HepG2 (cell line): ENCODE data around the gene GRIN3B. TPM values are rescaled to one million over a fixed set of nuclear protein-coding genes. Genes with fewer than 3 reads are reported as not detected.

Experiments used
- CREM ChIP-seq, 2 experiments: sonication (generic) in 1 of 2; formaldehyde crosslinking in 1 of 2; IDR thresholded peaks; 2 replicates each; pipeline versions ENCODE4 v1.4.0 to v1.6.1; 2016 to 2020; ENCODE audit warnings: antibody characterized with exemption in 1 of 2, mild to moderate bottlenecking in 1 of 2, missing genetic modification reagents in 1 of 2
- EEA1 ChIP-seq: sonication (generic); formaldehyde crosslinking; IDR thresholded peaks from 2 replicates; pipeline ENCODE4 v1.5.1; 2020; ENCODE audit warnings: mild to moderate bottlenecking, missing genetic modification reagents, borderline replicate concordance
- ELF4 ChIP-seq: sonication (generic); formaldehyde crosslinking; IDR thresholded peaks from 2 replicates; pipeline ENCODE4 v1.5.0; 2020; ENCODE audit warnings: missing genetic modification reagents, mild to moderate bottlenecking, moderate library complexity, borderline replicate concordance
- FOXK1 ChIP-seq: sonication (generic); formaldehyde crosslinking; IDR thresholded peaks from 2 replicates; pipeline ENCODE4 v1.4.0; 2020; ENCODE audit warnings: low read depth, missing genetic modification reagents, borderline replicate concordance
- IRX3 ChIP-seq: sonication (generic); formaldehyde crosslinking; IDR thresholded peaks from 2 replicates; pipeline ENCODE4 v1.8.1; 2023; ENCODE audit warnings: mild to moderate bottlenecking, low read depth, missing genetic modification reagents, borderline replicate concordance
- KDM5B ChIP-seq: sonication (generic); formaldehyde crosslinking; IDR thresholded peaks from 2 replicates; pipeline ENCODE4 v1.4.0; 2020; ENCODE audit warnings: missing genetic modification reagents, mild to moderate bottlenecking, borderline replicate concordance
- MXD4 ChIP-seq: IDR thresholded peaks from 2 replicates; pipeline ENCODE4 v1.6.1; 2016; ENCODE audit warnings: mild to moderate bottlenecking, missing biosample characterization, missing genetic modification reagents
- NR2F2 ChIP-seq: IDR thresholded peaks from 2 replicates; pipeline ENCODE4 v1.6.1; 2012; ENCODE audit warnings: low read depth, inconsistent platforms, borderline replicate concordance
- PHF20 ChIP-seq: sonication (generic); formaldehyde crosslinking; IDR thresholded peaks from 2 replicates; pipeline ENCODE4 v1.5.0; 2020; ENCODE audit warnings: mild to moderate bottlenecking, missing genetic modification reagents
- PITX1 ChIP-seq: sonication (generic); formaldehyde crosslinking; IDR thresholded peaks from 2 replicates; pipeline ENCODE4 v1.5.1; 2020; ENCODE audit warnings: mild to moderate bottlenecking, missing genetic modification reagents
- PRDM10 ChIP-seq: sonication (generic); formaldehyde crosslinking; IDR thresholded peaks from 2 replicates; pipeline ENCODE4 v1.4.0; 2020; ENCODE audit warnings: low read depth, missing genetic modification reagents
- PRMT3 ChIP-seq: sonication (generic); formaldehyde crosslinking; IDR thresholded peaks from 2 replicates; pipeline ENCODE4 v1.8.1; 2022; ENCODE audit warnings: low read depth, mild to moderate bottlenecking, moderate library complexity, missing genetic modification reagents, borderline replicate concordance
- SMAD1 ChIP-seq: sonication (generic); formaldehyde crosslinking; IDR thresholded peaks from 2 replicates; pipeline ENCODE4 v1.4.0; 2020; ENCODE audit warnings: missing genetic modification reagents, low read depth, mild to moderate bottlenecking, borderline replicate concordance
- SNAPC2 ChIP-seq: sonication (generic); formaldehyde crosslinking; IDR thresholded peaks from 2 replicates; pipeline ENCODE4 v1.8.1; 2022; ENCODE audit warnings: mild to moderate bottlenecking, missing genetic modification reagents
- SP1 ChIP-seq, 2 experiments: fragments of 450-650 bp in 1 of 2; sonication (generic) in 1 of 2; formaldehyde crosslinking in 1 of 2; IDR thresholded peaks; 2 replicates each; pipeline versions ENCODE4 v1.4.0 to v1.6.1; 2016 to 2020; ENCODE audit warnings: missing genetic modification reagents in 1 of 2
- TCF7L2 ChIP-seq: IDR thresholded peaks from 2 replicates; pipeline ENCODE4 v1.6.1; 2011; ENCODE audit warnings: mild to moderate bottlenecking, low read depth, low read length, moderate library complexity
- TEAD3 ChIP-seq: optimal IDR thresholded peaks from 2 replicates; pipeline ENCODE3; 2016; ENCODE audit warnings: borderline replicate concordance
- ZBTB37 ChIP-seq: sonication (generic); formaldehyde crosslinking; IDR thresholded peaks from 2 replicates; pipeline ENCODE4 v1.4.0; 2020; ENCODE audit warnings: mild to moderate bottlenecking, missing genetic modification reagents
- ZNF251 ChIP-seq: sonication (generic); formaldehyde crosslinking; IDR thresholded peaks from 2 replicates; pipeline ENCODE4 v1.9.0; 2021; ENCODE audit warnings: mild to moderate bottlenecking, missing genetic modification reagents
- ZNF335 ChIP-seq: sonication (generic); formaldehyde crosslinking; IDR thresholded peaks from 2 replicates; pipeline ENCODE4 v1.4.0; 2020; ENCODE audit warnings: missing genetic modification reagents
- ZNF350 ChIP-seq: sonication (generic); formaldehyde crosslinking; IDR thresholded peaks from 2 replicates; pipeline ENCODE4 v1.4.0; 2020; ENCODE audit warnings: mild to moderate bottlenecking, low read depth, missing genetic modification reagents, borderline replicate concordance
- ZNF501 ChIP-seq: sonication (generic); formaldehyde crosslinking; IDR thresholded peaks from 2 replicates; pipeline ENCODE4 v1.5.1; 2020; ENCODE audit warnings: mild to moderate bottlenecking, moderate library complexity, missing genetic modification reagents
- ZNF503 ChIP-seq: sonication (generic); formaldehyde crosslinking; IDR thresholded peaks from 2 replicates; pipeline ENCODE4 v1.4.0; 2020; ENCODE audit warnings: missing genetic modification reagents
- ZNF713 ChIP-seq: sonication (generic); formaldehyde crosslinking; IDR thresholded peaks from 2 replicates; pipeline ENCODE4 v1.4.0; 2020; ENCODE audit warnings: mild to moderate bottlenecking, missing genetic modification reagents
- polyA plus RNA-seq, 8 experiments: library from polyadenylated mRNA; depleted of rRNA in 3 of 8; stranded (reverse) in 7 of 8; unstranded in 1 of 8; fragments of >200 nt; fragmentation: Illumina TruSeq in 4 of 8; extraction: Trizol in 4 of 8; gene quantifications; 2 replicates each; pipeline versions ENCODE4 v1.2.1 to v1.2.3, GENCODE V29; 2011 to 2016; ENCODE audit warnings: low read depth in 4 of 8, missing spikeins in 1 of 8, mixed read lengths in 1 of 8; ENCODE audit not compliant: insufficient read depth in 1 of 8
- total RNA-seq, 5 experiments: library from RNA; depleted of rRNA; stranded (reverse); fragments of >200 nt; fragmentation: Illumina TruSeq; extraction: Trizol; gene quantifications; 2 replicates each; pipeline ENCODE4 v1.2.3, GENCODE V29; 2016; ENCODE audit warnings: low read depth in 1 of 5

GRIN3B gene
- total and polyA plus RNA-seq, 2 of the 13 experiments (the other 11 are each of a cell fraction or from before 2014, with no cell fraction given): 0.07 to 0.20 TPM

DNA sequence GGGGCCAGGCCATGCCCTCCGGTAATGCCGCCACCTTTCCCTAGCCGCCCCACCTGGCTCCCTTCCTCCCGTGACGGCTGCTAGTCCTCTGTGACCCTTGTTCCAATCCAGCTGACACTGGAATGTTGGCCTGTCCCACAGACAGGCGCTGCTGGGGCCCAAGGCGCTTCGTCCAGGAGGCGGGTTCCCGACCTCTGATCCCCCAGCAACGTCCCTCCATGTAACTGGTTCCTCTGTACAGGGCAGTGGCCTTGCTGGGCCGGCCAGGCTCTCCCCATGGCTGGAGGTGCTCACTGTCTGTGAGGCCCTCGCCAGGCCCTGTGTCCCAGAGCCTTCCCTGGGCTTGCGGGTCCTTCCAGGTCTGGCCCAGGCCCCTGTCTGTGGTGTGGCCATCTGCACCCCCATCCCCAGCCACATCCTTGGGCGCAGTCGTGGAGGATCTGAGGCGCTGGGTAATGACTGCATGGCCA, 6.8 kb upstream of the GRIN3B start (continued):
- TF ChIP-seq MXD4 (CRISPR knock-in tag) (peak; percentile 34; the same call in 1 of the 2 replicates), ZNF713 (CRISPR knock-in tag) (no peak), EEA1 (CRISPR knock-in tag) (no peak), CREM (IDR thresholded peaks at IDR 0.05) (peak; percentile 48; the same call in 1 of the 2 replicates), CREM (CRISPR knock-in tag; IDR thresholded peaks at IDR 0.05) (no peak), IRX3 (no peak), ZBTB37 (CRISPR knock-in tag) (no peak), ZNF335 (CRISPR knock-in tag) (no peak), ZNF501 (CRISPR knock-in tag) (no peak), TEAD3 (CRISPR knock-in tag) (peak; percentile 99), PHF20 (CRISPR knock-in tag) (no peak), PITX1 (CRISPR knock-in tag) (peak; percentile 85), SNAPC2 (CRISPR knock-in tag) (no peak), FOXK1 (no peak), ZNF503 (CRISPR knock-in tag) (no peak), SMAD1 (CRISPR knock-in tag) (no peak), ZNF251 (CRISPR knock-in tag) (no peak), TCF7L2 (no peak), ZNF350 (CRISPR knock-in tag) (no peak), ELF4 (CRISPR knock-in tag) (no peak), KDM5B (no peak), PRMT3 (CRISPR knock-in tag) (no peak), SP1 (IDR thresholded peaks at IDR 0.05) (no peak), SP1 (CRISPR knock-in tag; IDR thresholded peaks at IDR 0.05) (0 out of 2 replicates have a peak, but pooled peaks have one; percentile 17), PRDM10 (CRISPR knock-in tag) (peak; percentile 82), NR2F2 (peak; percentile 49; the same call in 1 of the 2 replicates)
